ENCODE measurements around the gene FRMD7.

DNA sequence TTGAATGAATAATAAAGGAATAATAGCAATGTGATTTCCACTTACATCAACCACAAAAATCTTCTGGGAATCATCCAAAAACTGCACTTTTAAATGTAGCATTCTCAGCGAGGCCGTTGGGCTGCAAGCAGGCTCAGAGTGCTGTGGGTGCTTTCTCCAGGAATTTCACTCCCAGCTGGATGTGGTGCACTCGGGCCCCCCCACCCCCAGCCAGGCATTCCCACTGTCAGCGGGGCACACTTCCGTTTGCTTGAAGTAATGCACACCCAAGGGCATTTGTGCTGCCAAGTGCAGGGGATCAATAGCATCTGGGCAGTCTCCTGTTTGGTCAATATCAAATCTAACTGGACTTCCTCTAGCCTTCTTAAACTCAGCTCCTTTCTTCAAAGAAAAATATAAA is at the start of gene FRMD7:
- TF ChIP-seq CTCF (IDR thresholded peaks at IDR 0.05) (no peak), POLR2A (IDR thresholded peaks at IDR 0.05; ENCODE audit: low read depth) (no peak), EP300 (IDR thresholded peaks at IDR 0.05) (no peak), POLR2AphosphoS5 (IDR thresholded peaks at IDR 0.05) (no peak)
